ENCODE measurements around the gene POLD4.
A peak's percentile ranks its signal among the peaks of the same experiment; 100 is the strongest.

DNA sequence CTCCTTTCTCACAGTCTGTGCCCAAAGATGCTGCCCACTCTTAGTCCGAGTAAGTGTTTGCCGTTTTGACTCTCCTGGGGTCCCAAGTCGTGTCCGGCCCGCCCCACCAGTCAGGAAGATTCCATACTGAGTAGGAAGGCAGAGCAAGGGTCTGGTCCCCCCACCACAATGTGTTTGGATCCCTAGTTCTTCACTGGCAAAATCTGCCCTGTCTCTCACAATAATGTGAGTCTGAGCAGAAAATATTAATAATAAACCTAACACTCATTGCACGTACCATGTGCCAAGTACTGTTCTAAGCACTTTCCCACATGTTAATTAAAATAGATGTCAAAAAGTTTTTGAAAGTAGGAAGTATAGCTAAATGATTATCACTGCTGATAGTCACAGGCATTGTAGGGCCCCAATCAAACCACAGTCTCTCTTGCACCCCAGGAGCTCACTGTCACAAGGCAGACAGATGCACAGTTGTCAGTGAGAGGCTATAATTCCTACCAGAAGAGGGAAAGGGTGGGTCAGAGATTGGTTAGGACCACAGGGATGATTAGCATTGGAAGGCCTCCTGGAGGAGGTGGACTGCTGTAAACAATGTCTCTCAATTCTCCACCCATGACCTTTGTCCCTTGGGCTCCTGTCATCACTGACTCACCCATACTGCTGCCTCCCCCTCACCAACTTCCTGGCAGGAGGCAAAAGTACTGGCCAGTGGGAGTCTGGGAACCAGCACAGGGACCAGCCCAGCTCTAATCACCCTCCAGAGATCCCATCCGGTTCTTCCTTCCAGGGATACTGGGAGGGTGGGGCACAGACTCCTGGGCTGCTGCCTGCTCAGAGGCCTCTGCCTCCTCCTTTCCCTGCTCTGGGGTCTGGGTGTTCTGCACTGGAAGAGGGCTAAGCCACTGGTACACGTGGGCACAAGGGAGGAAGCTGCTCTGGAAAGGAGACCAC lies 1.0 kb upstream of the POLD4 start:
- TF ChIP-seq, protein P1, sequence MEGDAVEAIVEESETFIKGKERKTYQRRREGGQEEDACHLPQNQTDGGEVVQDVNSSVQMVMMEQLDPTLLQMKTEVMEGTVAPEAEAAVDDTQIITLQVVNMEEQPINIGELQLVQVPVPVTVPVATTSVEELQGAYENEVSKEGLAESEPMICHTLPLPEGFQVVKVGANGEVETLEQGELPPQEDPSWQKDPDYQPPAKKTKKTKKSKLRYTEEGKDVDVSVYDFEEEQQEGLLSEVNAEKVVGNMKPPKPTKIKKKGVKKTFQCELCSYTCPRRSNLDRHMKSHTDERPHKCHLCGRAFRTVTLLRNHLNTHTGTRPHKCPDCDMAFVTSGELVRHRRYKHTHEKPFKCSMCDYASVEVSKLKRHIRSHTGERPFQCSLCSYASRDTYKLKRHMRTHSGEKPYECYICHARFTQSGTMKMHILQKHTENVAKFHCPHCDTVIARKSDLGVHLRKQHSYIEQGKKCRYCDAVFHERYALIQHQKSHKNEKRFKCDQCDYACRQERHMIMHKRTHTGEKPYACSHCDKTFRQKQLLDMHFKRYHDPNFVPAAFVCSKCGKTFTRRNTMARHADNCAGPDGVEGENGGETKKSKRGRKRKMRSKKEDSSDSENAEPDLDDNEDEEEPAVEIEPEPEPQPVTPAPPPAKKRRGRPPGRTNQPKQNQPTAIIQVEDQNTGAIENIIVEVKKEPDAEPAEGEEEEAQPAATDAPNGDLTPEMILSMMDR (IDR thresholded peaks at IDR 0.05; ENCODE audit: low read depth, low read length, missing input control): no peak
- peak in 1 of 2 donors; percentile 76 for TF ChIP-seq GABPA (IDR thresholded peaks at IDR 0.05 in 1 of 2, conservative IDR thresholded peaks at IDR 0.05 in 1 of 2)
- TF ChIP-seq, protein P2, sequence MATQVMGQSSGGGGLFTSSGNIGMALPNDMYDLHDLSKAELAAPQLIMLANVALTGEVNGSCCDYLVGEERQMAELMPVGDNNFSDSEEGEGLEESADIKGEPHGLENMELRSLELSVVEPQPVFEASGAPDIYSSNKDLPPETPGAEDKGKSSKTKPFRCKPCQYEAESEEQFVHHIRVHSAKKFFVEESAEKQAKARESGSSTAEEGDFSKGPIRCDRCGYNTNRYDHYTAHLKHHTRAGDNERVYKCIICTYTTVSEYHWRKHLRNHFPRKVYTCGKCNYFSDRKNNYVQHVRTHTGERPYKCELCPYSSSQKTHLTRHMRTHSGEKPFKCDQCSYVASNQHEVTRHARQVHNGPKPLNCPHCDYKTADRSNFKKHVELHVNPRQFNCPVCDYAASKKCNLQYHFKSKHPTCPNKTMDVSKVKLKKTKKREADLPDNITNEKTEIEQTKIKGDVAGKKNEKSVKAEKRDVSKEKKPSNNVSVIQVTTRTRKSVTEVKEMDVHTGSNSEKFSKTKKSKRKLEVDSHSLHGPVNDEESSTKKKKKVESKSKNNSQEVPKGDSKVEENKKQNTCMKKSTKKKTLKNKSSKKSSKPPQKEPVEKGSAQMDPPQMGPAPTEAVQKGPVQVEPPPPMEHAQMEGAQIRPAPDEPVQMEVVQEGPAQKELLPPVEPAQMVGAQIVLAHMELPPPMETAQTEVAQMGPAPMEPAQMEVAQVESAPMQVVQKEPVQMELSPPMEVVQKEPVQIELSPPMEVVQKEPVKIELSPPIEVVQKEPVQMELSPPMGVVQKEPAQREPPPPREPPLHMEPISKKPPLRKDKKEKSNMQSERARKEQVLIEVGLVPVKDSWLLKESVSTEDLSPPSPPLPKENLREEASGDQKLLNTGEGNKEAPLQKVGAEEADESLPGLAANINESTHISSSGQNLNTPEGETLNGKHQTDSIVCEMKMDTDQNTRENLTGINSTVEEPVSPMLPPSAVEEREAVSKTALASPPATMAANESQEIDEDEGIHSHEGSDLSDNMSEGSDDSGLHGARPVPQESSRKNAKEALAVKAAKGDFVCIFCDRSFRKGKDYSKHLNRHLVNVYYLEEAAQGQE (IDR thresholded peaks at IDR 0.05): peak; percentile 83
- TF ChIP-seq TAF1 (conservative IDR thresholded peaks at IDR 0.05): no peak
- peak; percentile 97 for TF ChIP-seq SP1 (IDR thresholded peaks at IDR 0.05)
- TF ChIP-seq, protein P3, sequence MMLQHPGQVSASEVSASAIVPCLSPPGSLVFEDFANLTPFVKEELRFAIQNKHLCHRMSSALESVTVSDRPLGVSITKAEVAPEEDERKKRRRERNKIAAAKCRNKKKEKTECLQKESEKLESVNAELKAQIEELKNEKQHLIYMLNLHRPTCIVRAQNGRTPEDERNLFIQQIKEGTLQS (IDR thresholded peaks at IDR 0.05): peak; percentile 96
- TF ChIP-seq, protein P4, sequence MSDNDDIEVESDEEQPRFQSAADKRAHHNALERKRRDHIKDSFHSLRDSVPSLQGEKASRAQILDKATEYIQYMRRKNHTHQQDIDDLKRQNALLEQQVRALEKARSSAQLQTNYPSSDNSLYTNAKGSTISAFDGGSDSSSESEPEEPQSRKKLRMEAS (IDR thresholded peaks at IDR 0.05): no peak
- peak; percentile 87 for TF ChIP-seq NR2F2 (IDR thresholded peaks at IDR 0.05)
- TF ChIP-seq JUND (IDR thresholded peaks at IDR 0.05): peak; percentile 97 to 99
